ENCODE results near the gene TET3. TPM values are rescaled to one million over a fixed set of nuclear protein-coding genes. Genes with fewer than 3 reads are reported as not detected.

Gene TET3
- total RNA-seq, 1 donor from 2014 or later = 12.3 TPM

GRCh38 chr2:73947412-73948018 lies 37.2 kb upstream of the TET3 start:
- no peaks in the 10 kb centered on the region for H3K27me3 ChIP-seq
- no peak overlapping the region for H3K27ac ChIP-seq
- H3K4me1 ChIP-seq = no peaks in the 10 kb centered on the region
- peaks cover 0 to 46% of the 10 kb centered on the region in 2 donors for H3K36me3 ChIP-seq
- no peaks in the 10 kb centered on the region for H3K9me3 ChIP-seq
- no peak overlapping the region for H3K4me3 ChIP-seq
- intact Hi-C loops (cut with DNase I) = no loop called here
- DNase-seq (ENCODE audit: extremely low spot score in 2 of 2) = no peak
- TF ChIP-seq POLR2AphosphoS5 (IDR thresholded peaks at IDR 0.05; ENCODE audit: insufficient read depth in 1 of 2, low read depth in 1 of 2) = no peak

GRCh38 chr2:73949802-73950201 lies 34.9 kb upstream of the TET3 start:
- DNase-seq (ENCODE audit: extremely low spot score in 2 of 2) = no peak
- TF ChIP-seq POLR2AphosphoS5 (IDR thresholded peaks at IDR 0.05; ENCODE audit: insufficient read depth in 1 of 2, low read depth in 1 of 2) = no peak
- TF ChIP-seq, protein P1, sequence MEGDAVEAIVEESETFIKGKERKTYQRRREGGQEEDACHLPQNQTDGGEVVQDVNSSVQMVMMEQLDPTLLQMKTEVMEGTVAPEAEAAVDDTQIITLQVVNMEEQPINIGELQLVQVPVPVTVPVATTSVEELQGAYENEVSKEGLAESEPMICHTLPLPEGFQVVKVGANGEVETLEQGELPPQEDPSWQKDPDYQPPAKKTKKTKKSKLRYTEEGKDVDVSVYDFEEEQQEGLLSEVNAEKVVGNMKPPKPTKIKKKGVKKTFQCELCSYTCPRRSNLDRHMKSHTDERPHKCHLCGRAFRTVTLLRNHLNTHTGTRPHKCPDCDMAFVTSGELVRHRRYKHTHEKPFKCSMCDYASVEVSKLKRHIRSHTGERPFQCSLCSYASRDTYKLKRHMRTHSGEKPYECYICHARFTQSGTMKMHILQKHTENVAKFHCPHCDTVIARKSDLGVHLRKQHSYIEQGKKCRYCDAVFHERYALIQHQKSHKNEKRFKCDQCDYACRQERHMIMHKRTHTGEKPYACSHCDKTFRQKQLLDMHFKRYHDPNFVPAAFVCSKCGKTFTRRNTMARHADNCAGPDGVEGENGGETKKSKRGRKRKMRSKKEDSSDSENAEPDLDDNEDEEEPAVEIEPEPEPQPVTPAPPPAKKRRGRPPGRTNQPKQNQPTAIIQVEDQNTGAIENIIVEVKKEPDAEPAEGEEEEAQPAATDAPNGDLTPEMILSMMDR (IDR thresholded peaks at IDR 0.05) = no peak
- TF ChIP-seq POLR2A (IDR thresholded peaks at IDR 0.05) = no peak
- H3K4me3 ChIP-seq = no peak overlapping the region
- no peaks in the 10 kb centered on the region for H3K27me3 ChIP-seq
- no peak overlapping the region for H3K27ac ChIP-seq
- no peaks in the 10 kb centered on the region for H3K4me1 ChIP-seq
- intact Hi-C loops (cut with DNase I) = no loop called here
- H3K9me3 ChIP-seq = no peaks in the 10 kb centered on the region
- H3K36me3 ChIP-seq = peaks cover 0 to 51% of the 10 kb centered on the region in 2 donors

- Histone ChIP-seq H3K9me3 (no peaks in the 10 kb centered on the region), H3K4me1 (no peaks in the 10 kb centered on the region), H3K27me3 (no peaks in the 10 kb centered on the region), H3K27ac (no peak overlapping the region), H3K36me3 (peaks cover 0 to 46% of the 10 kb centered on the region in 2 donors), H3K4me3 (no peak overlapping the region)
- DNase-seq (ENCODE audit: extremely low spot score in 2 of 2) = no peak
- intact Hi-C loops (cut with DNase I) = no loop called here
- TF ChIP-seq POLR2AphosphoS5 (IDR thresholded peaks at IDR 0.05; ENCODE audit: insufficient read depth in 1 of 2, low read depth in 1 of 2) = no peak
- no peak for TF ChIP-seq POLR2A (IDR thresholded peaks at IDR 0.05)
- TF ChIP-seq, protein P1 (IDR thresholded peaks at IDR 0.05) = no peak
These were observed 31.9 kb upstream of the TET3 start for GRCh38 chr2:73952499-73953446.

DNA sequence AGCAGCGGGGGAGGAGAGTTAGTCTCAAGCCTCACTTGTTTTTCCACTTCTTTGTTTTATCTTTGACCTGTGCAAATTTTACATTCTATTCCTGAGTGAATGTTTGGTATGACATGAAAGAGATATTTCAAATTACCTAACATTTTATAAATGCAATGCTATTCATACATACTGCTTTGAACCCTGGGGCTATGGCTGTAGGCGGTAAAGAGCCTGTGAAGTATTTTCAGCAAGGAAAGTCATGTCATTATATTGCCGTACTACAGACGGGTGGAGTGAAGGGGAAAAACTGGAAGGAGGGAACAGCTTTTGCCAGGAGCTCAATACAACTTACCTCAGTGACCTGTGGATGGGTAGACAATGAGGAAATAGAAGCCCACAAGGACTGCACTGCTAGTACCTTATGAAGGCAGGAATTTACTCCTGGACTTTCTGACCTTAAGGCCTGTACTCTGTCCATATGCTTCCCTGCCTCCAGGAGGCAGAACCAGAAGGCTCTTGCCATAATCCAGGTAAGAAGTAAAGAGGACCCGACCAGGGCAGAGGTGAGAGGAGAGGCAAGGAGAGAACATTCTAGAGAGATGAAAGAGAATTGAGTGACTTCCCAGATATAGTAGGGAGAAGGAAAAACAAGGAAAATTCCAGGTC lies 28.4 kb upstream of the TET3 start:
- Histone ChIP-seq H3K4me3 (no peak overlapping the region), H3K27me3 (no peaks in the 10 kb centered on the region), H3K4me1 (no peaks in the 10 kb centered on the region), H3K27ac (no peak overlapping the region), H3K36me3 (peaks cover 0 to 37% of the 10 kb centered on the region in 2 donors), H3K9me3 (no peaks in the 10 kb centered on the region)
- no peak for TF ChIP-seq POLR2AphosphoS5 (IDR thresholded peaks at IDR 0.05; ENCODE audit: insufficient read depth in 1 of 2, low read depth in 1 of 2)
- TF ChIP-seq, protein P1 (IDR thresholded peaks at IDR 0.05) = no peak
- no peak for TF ChIP-seq POLR2A (IDR thresholded peaks at IDR 0.05)
- intact Hi-C loops (cut with DNase I) = no loop called here
- DNase-seq (ENCODE audit: extremely low spot score in 2 of 2) = no peak

DNA sequence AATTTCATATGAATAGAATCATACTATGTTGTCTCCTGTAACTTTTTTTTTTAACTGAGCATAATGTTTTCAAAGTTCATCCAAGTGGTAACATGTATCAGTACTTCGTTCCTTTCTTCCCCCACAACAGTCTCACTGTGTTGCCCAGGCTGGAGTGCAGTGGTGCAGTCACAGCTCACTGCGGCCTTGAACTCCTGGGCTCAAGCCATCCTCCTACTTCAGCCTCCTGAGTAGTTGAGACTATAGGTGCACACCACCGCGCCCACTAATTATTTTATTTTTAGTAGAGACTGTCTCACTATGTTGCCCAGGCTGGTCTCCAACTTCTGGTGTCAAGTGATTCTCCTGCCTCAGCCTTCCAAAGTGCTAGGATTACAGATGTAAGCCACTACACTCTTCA lies 23.4 kb upstream of the TET3 start:
- Histone ChIP-seq H3K36me3 (peaks cover 0 to 19% of the 10 kb centered on the region in 2 donors), H3K4me3 (no peak overlapping the region), H3K27ac (no peak overlapping the region), H3K27me3 (no peaks in the 10 kb centered on the region), H3K4me1 (no peaks in the 10 kb centered on the region), H3K9me3 (no peaks in the 10 kb centered on the region)
- TF ChIP-seq, protein P1 (IDR thresholded peaks at IDR 0.05) = no peak
- TF ChIP-seq POLR2AphosphoS5 (IDR thresholded peaks at IDR 0.05; ENCODE audit: insufficient read depth in 1 of 2, low read depth in 1 of 2) = no peak
- no peak for TF ChIP-seq POLR2A (IDR thresholded peaks at IDR 0.05)
- no peak for DNase-seq (ENCODE audit: extremely low spot score in 2 of 2)
- intact Hi-C loops (cut with DNase I) = no loop called here

Measured in vagina (tissue), 2 donors.